A549 (cell line): ENCODE data around the gene SS18L1. TPM values are rescaled to one million over a fixed set of nuclear protein-coding genes. Genes with fewer than 3 reads are reported as not detected.

Experiments
- ATAC-seq, 2 experiments: fragments of 200-7000 bp in 1 of 2; fragments of >200 bp in 1 of 2; cut with Nextera tagmentation in 1 of 2; cut with Tn5 transposase in 1 of 2; 3 replicates each; pipeline versions ENCODE4 v1.8.0 to v1.9.1; 2018 to 2020; ENCODE audit warnings: mild to moderate bottlenecking in 1 of 2, moderate library complexity in 1 of 2
- CTCF ChIA-PET: fragments of 300-600 bp; sonication (Branson Sonifier 250); formaldehyde crosslinking; extraction: SDS; loops from one replicate; lab custom pipeline; 2021; ENCODE audit warnings: antibody characterized with exemption, inconsistent platforms; lab: Yijun Ruan, JAX
- POLR2A ChIA-PET: fragments of 350-600 bp; formaldehyde crosslinking; extraction: SDS; loops from one replicate; lab custom pipeline; 2021; ENCODE audit warnings: antibody characterized with exemption, inconsistent platforms; lab: Yijun Ruan, JAX
- DNase-seq, 2 experiments: peaks; one replicate each; pipeline versions ENCODE4 v3.0.0 to v3.0.0-alpha.2; 2011 to 2016; ENCODE audit warnings: low read depth in 1 of 2, low spot score in 1 of 2
- FAIRE-seq: peaks from 2 replicates; lab custom pipeline; 2011; peaks lifted over from hg19 to GRCh38; lab: Jason Lieb, UNC
- H3K27ac ChIP-seq, 2 experiments: fragments of >200 bp; sonication (Bioruptor Twin); formaldehyde crosslinking; 3 replicates each; pipeline ENCODE4 v1.5.1; 2016 to 2017
- H3K4me1 ChIP-seq: fragments of >200 bp; sonication (Bioruptor Twin); formaldehyde crosslinking; 3 replicates; pipeline ENCODE4 v1.6.1; 2016
- H3K4me2 ChIP-seq: fragments of >200 bp; sonication (Bioruptor Twin); formaldehyde crosslinking; 3 replicates; pipeline ENCODE4 v1.6.1; 2016
- H3K4me3 ChIP-seq: fragments of >200 bp; sonication (Bioruptor Twin); formaldehyde crosslinking; 3 replicates; pipeline ENCODE4 v1.5.1; 2016
- H3K9me3 ChIP-seq: fragments of >200 bp; sonication (Bioruptor Twin); formaldehyde crosslinking; 3 replicates; pipeline ENCODE4 v1.6.1; 2016
- BCL3 ChIP-seq: fragments of >200 bp; sonication (Bioruptor Twin); formaldehyde crosslinking; IDR thresholded peaks from 3 replicates; pipeline ENCODE4 v1.6.1; 2016
- BHLHE40 ChIP-seq: IDR thresholded peaks from 2 replicates; pipeline ENCODE4 v1.6.1; 2012; ENCODE audit warnings: low read depth, low read length, inconsistent platforms
- CBX2 ChIP-seq: fragments of 200-600 bp; sonication (generic); IDR thresholded peaks from 2 replicates; pipeline ENCODE4 v1.6.1; 2016; ENCODE audit warnings: low read depth, mild to moderate bottlenecking, borderline replicate concordance
- CEBPB ChIP-seq, 2 experiments: fragments of >200 bp in 1 of 2; sonication (Bioruptor Twin) in 1 of 2; formaldehyde crosslinking in 1 of 2; IDR thresholded peaks; 2 replicates each; pipeline ENCODE4 v1.6.1; 2012 to 2016
- CHD4 ChIP-seq: fragments of 200-600 bp; sonication (generic); IDR thresholded peaks from 2 replicates; pipeline ENCODE4 v1.6.1; 2016; ENCODE audit warnings: antibody characterized with exemption, mild to moderate bottlenecking, borderline replicate concordance
- E2F6 ChIP-seq: IDR thresholded peaks from 2 replicates; pipeline ENCODE4 v1.6.1; 2012; ENCODE audit warnings: low read depth, borderline replicate concordance
- EHF ChIP-seq: fragments of 250-450 bp; sonication (Bioruptor Pico); IDR thresholded peaks from 2 replicates; pipeline ENCODE4 v1.5.0; 2020; ENCODE audit warnings: mild to moderate bottlenecking
- ELK1 ChIP-seq: fragments of 150-350 bp; IDR thresholded peaks from 2 replicates; pipeline ENCODE4 v1.6.1; 2014; ENCODE audit warnings: low read depth, mild to moderate bottlenecking, low read length
- FOSB ChIP-seq: fragments of 250-450 bp; sonication (Bioruptor Pico); IDR thresholded peaks from 2 replicates; pipeline ENCODE4 v1.5.0; 2020; ENCODE audit warnings: mild to moderate bottlenecking, moderate library complexity
- FOSL2 ChIP-seq, 2 experiments: fragments of 450-650 bp in 1 of 2; fragments of >200 bp in 1 of 2; sonication (Bioruptor Twin) in 1 of 2; formaldehyde crosslinking; IDR thresholded peaks; 2 replicates each; pipeline versions ENCODE4 v1.5.0 to v1.6.1; 2016 to 2020; ENCODE audit warnings: mild to moderate bottlenecking in 1 of 2, moderate library complexity in 1 of 2
- HDAC2 ChIP-seq: fragments of 200-600 bp; sonication (generic); IDR thresholded peaks from 2 replicates; pipeline ENCODE4 v1.6.1; 2016
- HES2 ChIP-seq: fragments of >200 bp; sonication (Bioruptor Twin); formaldehyde crosslinking; IDR thresholded peaks from 2 replicates; pipeline ENCODE4 v1.6.1; 2016
- HOXA7 ChIP-seq: fragments of 250-450 bp; sonication (Bioruptor Pico); IDR thresholded peaks from 2 replicates; pipeline ENCODE4 v1.5.0; 2020; ENCODE audit warnings: mild to moderate bottlenecking, moderate library complexity
- JUN ChIP-seq, 2 experiments: fragments of >200 bp; sonication (Bioruptor Twin); formaldehyde crosslinking; IDR thresholded peaks; 2 replicates in 1 of 2; 3 replicates in 1 of 2; pipeline ENCODE4 v1.6.1; 2016 to 2017
- JUNB ChIP-seq: fragments of >200 bp; sonication (Bioruptor Twin); formaldehyde crosslinking; IDR thresholded peaks from 2 replicates; pipeline ENCODE4 v1.6.1; 2016
- KDM5A ChIP-seq: fragments of 200-600 bp; sonication (generic); IDR thresholded peaks from 2 replicates; pipeline ENCODE4 v1.6.1; 2016; ENCODE audit warnings: antibody characterized with exemption, mild to moderate bottlenecking
- MAX ChIP-seq: IDR thresholded peaks from 2 replicates; pipeline ENCODE4 v1.6.1; 2012
- NFE2L2 ChIP-seq: fragments of 150-350 bp; conservative IDR thresholded peaks from 2 replicates; pipeline ENCODE4 v1.6.1; 2014; ENCODE audit warnings: low read length
- PBX3 ChIP-seq: IDR thresholded peaks from 2 replicates; pipeline ENCODE4 v1.6.1; 2012
- RAD21 ChIP-seq, 2 experiments: fragments of >200 bp in 1 of 2; sonication (Bioruptor Twin) in 1 of 2; formaldehyde crosslinking in 1 of 2; IDR thresholded peaks in 1 of 2; conservative IDR thresholded peaks in 1 of 2; 2 replicates in 1 of 2; 3 replicates in 1 of 2; pipeline ENCODE4 v1.6.1; 2012 to 2018; ENCODE audit warnings: inconsistent platforms in 1 of 2
- RCOR1 ChIP-seq: fragments of 150-350 bp; IDR thresholded peaks from 2 replicates; pipeline ENCODE4 v1.6.1; 2014; ENCODE audit warnings: antibody characterized with exemption, low read length, low read depth
- REST ChIP-seq: fragments of 200-600 bp; sonication (generic); IDR thresholded peaks from 2 replicates; pipeline ENCODE4 v1.6.1; 2016; ENCODE audit warnings: antibody characterized with exemption, mild to moderate bottlenecking, moderate library complexity
- RFX5 ChIP-seq: fragments of 450-650 bp; IDR thresholded peaks from 2 replicates; pipeline ENCODE4 v1.7.1; 2014; ENCODE audit warnings: antibody characterized with exemption, mild to moderate bottlenecking, moderate library complexity
- SREBF2 ChIP-seq: fragments of 450-650 bp; IDR thresholded peaks from 2 replicates; pipeline ENCODE4 v1.6.1; 2014; ENCODE audit warnings: mild to moderate bottlenecking, moderate library complexity
- TFCP2L1 ChIP-seq: fragments of 250-450 bp; sonication (Bioruptor Pico); IDR thresholded peaks from 2 replicates; pipeline ENCODE4 v1.5.0; 2021; ENCODE audit warnings: mild to moderate bottlenecking
- TP53 ChIP-seq: fragments of 250-450 bp; sonication (Bioruptor Pico); IDR thresholded peaks from 2 replicates; pipeline ENCODE4 v1.5.0; 2021; ENCODE audit warnings: mild to moderate bottlenecking, moderate library complexity
- USF2 ChIP-seq: fragments of 450-650 bp; IDR thresholded peaks from 2 replicates; pipeline ENCODE4 v1.6.1; 2014; ENCODE audit warnings: antibody characterized with exemption
- ZFP36 ChIP-seq: fragments of 450-650 bp; IDR thresholded peaks from 2 replicates; pipeline ENCODE4 v1.6.1; 2014; ENCODE audit warnings: borderline replicate concordance; ENCODE audit not compliant: partially characterized antibody
- ZNF302 ChIP-seq: fragments of 250-450 bp; sonication (Bioruptor Pico); IDR thresholded peaks from 2 replicates; pipeline ENCODE4 v1.9.0; 2021; ENCODE audit warnings: inconsistent platforms, mild to moderate bottlenecking, moderate library complexity
- ZSCAN20 ChIP-seq: fragments of 250-450 bp; sonication (Bioruptor Pico); IDR thresholded peaks from 2 replicates; pipeline ENCODE4 v1.8.0; 2022; ENCODE audit warnings: mild to moderate bottlenecking, moderate library complexity
- WGBS: methylation state at CpG from one replicate; pipeline ENCODE4 v1.1.6; 2017; ENCODE audit errors: missing lambda C conversion rate; 5-methylcytosine and 5-hydroxymethylcytosine counted together
- polyA plus RNA-seq, 4 experiments: library from polyadenylated mRNA; depleted of rRNA in 3 of 4; stranded (reverse); fragments of >200 nt; fragmentation: RNase III in 1 of 4; extraction: RNeasy Plus Mini Kit Qiagen cat#74134 plus additional on column Dnase treatment in 1 of 4; gene quantifications; 2 replicates in 3 of 4; 3 replicates in 1 of 4; pipeline ENCODE4 v1.2.3, GENCODE V29; 2011 to 2017

Gene SS18L1
- polyA plus RNA-seq, 2 of the 4 experiments (the other 2 are of a cell fraction) = 7.4 to 13.1 TPM

GRCh38 chr20:62105592-62105991 is 38.0 kb upstream of the SS18L1 start:
- Histone ChIP-seq H3K4me1 (no peaks in the 10 kb centered on the region), H3K27ac (no peak overlapping the region)
- WGBS = 47% methylated on average over 5 of the region's 5 CpGs
- CTCF ChIA-PET = interaction anchor here (1.1 kb wide), 1 partner anchor 15 kb away, joined by 5 read pairs; no protein-coding TSS in a partner anchor
- TF ChIP-seq CHD4 (no peak), HES2 (no peak), FOSL2 (IDR thresholded peaks at IDR 0.05) (no peak), FOSL2 (CRISPR knock-in tag; IDR thresholded peaks at IDR 0.05) (no peak), FOSB (CRISPR knock-in tag) (no peak), RFX5 (no peak), REST (no peak), HOXA7 (CRISPR knock-in tag) (no peak), ELK1 (no peak), RCOR1 (no peak), TFCP2L1 (CRISPR knock-in tag) (no peak), BHLHE40 (no peak), SREBF2 (no peak), MAX (no peak), ZSCAN20 (CRISPR knock-in tag) (no peak), E2F6 (no peak), RAD21 (conservative IDR thresholded peaks at IDR 0.05 in 1 of 2, IDR thresholded peaks at IDR 0.05 in 1 of 2) (no peak), NFE2L2 (no peak), KDM5A (no peak)
- TF ChIP-seq, all 56 proteins: peak for 0
- no peak for ATAC-seq
- no peak overlapping the region for H3K4me2 ChIP-seq
- peaks cover 87% of the 10 kb centered on the region for H3K9me3 ChIP-seq
- POLR2A ChIA-PET = no interaction called here
- no peak for DNase-seq
- FAIRE-seq = no peak
- H3K4me3 ChIP-seq = no peak overlapping the region

GRCh38 chr20:62111148-62111547 is 32.4 kb upstream of the SS18L1 start:
- CTCF ChIA-PET = no interaction called here
- Histone ChIP-seq H3K4me3 (no peak overlapping the region), H3K4me2 (no peak overlapping the region), H3K27ac (no peak overlapping the region), H3K9me3 (peaks cover 82% of the 10 kb centered on the region)
- WGBS = 76% methylated on average over 6 of the region's 6 CpGs
- DNase-seq (no peak), FAIRE-seq (no peak), ATAC-seq (no peak)
- TF ChIP-seq JUNB = no peak
- TF ChIP-seq TP53 = no peak
- no peak for TF ChIP-seq HDAC2
- TF ChIP-seq EHF = no peak
- no peak for TF ChIP-seq RCOR1
- TF ChIP-seq RAD21 (conservative IDR thresholded peaks at IDR 0.05 in 1 of 2, IDR thresholded peaks at IDR 0.05 in 1 of 2) = no peak
- no peak for TF ChIP-seq USF2
- no peak for TF ChIP-seq CHD4
- TF ChIP-seq ZFP36 = no peak
- no peak for TF ChIP-seq CBX2
- no peak for TF ChIP-seq CEBPB (IDR thresholded peaks at IDR 0.05)
- no peak for TF ChIP-seq PBX3
- no peak for TF ChIP-seq ZNF302 (CRISPR knock-in tag)
- TF ChIP-seq BCL3 = no peak
- TF ChIP-seq RFX5 = no peak
- no peak for TF ChIP-seq JUN (IDR thresholded peaks at IDR 0.05)
- TF ChIP-seq, all 56 proteins: peak for 0
- POLR2A ChIA-PET = no interaction called here
- H3K4me1 ChIP-seq = no peaks in the 10 kb centered on the region
